ENCODE results near the gene ZCCHC4.

ZCCHC4 gene

DNA sequence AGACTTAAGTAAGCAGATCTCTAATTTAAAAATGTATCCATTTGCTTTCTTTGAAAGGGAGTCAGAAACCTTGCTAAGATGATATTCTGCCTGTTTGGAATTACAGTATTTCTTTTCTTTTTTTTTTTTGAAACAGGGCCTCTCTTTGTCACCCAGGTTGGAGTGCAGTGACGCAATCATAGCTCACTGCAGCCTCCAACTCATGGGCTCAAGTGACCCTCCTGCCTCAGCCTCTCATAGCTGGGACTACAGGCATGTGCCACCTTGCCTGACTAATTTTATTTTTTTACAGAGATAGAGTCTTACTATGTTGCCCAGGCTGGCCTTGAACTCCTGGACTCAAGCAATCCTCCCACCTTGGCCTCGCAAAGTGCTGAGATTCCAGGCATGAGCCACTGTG, 104.4 kb downstream of the ZCCHC4 start:
- POLR2A ChIA-PET (ENCODE audit: low non-redundant PET) = no interaction called here
- CTCF ChIA-PET = no interaction called here
- TF ChIP-seq, protein P1, sequence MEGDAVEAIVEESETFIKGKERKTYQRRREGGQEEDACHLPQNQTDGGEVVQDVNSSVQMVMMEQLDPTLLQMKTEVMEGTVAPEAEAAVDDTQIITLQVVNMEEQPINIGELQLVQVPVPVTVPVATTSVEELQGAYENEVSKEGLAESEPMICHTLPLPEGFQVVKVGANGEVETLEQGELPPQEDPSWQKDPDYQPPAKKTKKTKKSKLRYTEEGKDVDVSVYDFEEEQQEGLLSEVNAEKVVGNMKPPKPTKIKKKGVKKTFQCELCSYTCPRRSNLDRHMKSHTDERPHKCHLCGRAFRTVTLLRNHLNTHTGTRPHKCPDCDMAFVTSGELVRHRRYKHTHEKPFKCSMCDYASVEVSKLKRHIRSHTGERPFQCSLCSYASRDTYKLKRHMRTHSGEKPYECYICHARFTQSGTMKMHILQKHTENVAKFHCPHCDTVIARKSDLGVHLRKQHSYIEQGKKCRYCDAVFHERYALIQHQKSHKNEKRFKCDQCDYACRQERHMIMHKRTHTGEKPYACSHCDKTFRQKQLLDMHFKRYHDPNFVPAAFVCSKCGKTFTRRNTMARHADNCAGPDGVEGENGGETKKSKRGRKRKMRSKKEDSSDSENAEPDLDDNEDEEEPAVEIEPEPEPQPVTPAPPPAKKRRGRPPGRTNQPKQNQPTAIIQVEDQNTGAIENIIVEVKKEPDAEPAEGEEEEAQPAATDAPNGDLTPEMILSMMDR (conservative IDR thresholded peaks at IDR 0.05; ENCODE audit: low read depth) = no peak
- no peak overlapping the region for H3K27ac ChIP-seq
- DNase-seq (ENCODE audit: low spot score) = no peak

Data from RWPE1 (cell line).